SK-N-SH (cell line): ENCODE measurements around the gene MGLL. TPM values are rescaled to one million over a fixed set of nuclear protein-coding genes. Genes with fewer than 3 reads are reported as not detected.

Experiments
- CTCF ChIA-PET: fragments of 300-600, 350-600 bp; formaldehyde crosslinking; extraction: SDS; loops from one replicate; lab custom pipeline; 2021; lab: Yijun Ruan, JAX
- POLR2A ChIA-PET: fragments of 350-600 bp; sonication (Branson Sonifier 250); formaldehyde crosslinking; extraction: SDS; loops from one replicate; lab custom pipeline; 2020; ENCODE audit warnings: antibody characterized with exemption, inconsistent platforms; lab: Yijun Ruan, JAX
- DNase-seq: peaks from one replicate; pipeline ENCODE4 v3.0.0; 2012
- H2AFZ ChIP-seq: fragments of 200-600 bp; sonication (generic); 2 replicates; pipeline ENCODE4 v1.8.1; 2016; ENCODE audit warnings: antibody characterized with exemption, mild to moderate bottlenecking, low read depth
- H3F3A ChIP-seq: fragments of 200-600 bp; sonication (generic); replicated peaks from 2 replicates; pipeline ENCODE3; 2016; ENCODE audit warnings: antibody characterized with exemption, mild to moderate bottlenecking; ENCODE audit not compliant: insufficient read depth
- H3K27ac ChIP-seq, 2 experiments: fragments of 200-500 bp in 1 of 2; fragments of 200-600 bp in 1 of 2; sonication (Bioruptor generic) in 1 of 2; sonication (generic), shearing (Covaris generic) in 1 of 2; 2 replicates each; pipeline versions ENCODE4 v1.5.1 to v1.6.1; 2014 to 2016; ENCODE audit warnings: low read depth in 2 of 2, inconsistent platforms in 1 of 2, low read length in 1 of 2, mild to moderate bottlenecking in 1 of 2, mixed read lengths in 1 of 2
- H3K27me3 ChIP-seq: fragments of 200-600 bp; sonication (generic), shearing (Covaris generic); 2 replicates; pipeline ENCODE4 v1.6.1; 2016; ENCODE audit warnings: mixed run types; ENCODE audit not compliant: insufficient read depth
- H3K36me3 ChIP-seq, 2 experiments: fragments of 200-500 bp in 1 of 2; fragments of 200-600 bp in 1 of 2; sonication (Bioruptor generic) in 1 of 2; sonication (generic) in 1 of 2; replicated peaks in 1 of 2; 2 replicates each; pipeline versions ENCODE3 to v1.5.1; 2014 to 2016; ENCODE audit warnings: low read length in 1 of 2, mild to moderate bottlenecking in 1 of 2; ENCODE audit not compliant: insufficient read depth in 2 of 2, control insufficient read depth in 1 of 2
- H3K4me1 ChIP-seq, 2 experiments: fragments of 200-500 bp in 1 of 2; fragments of 200-600 bp in 1 of 2; sonication (Bioruptor generic) in 1 of 2; sonication (generic), shearing (Covaris generic) in 1 of 2; 2 replicates each; pipeline versions ENCODE4 v1.5.1 to v1.6.1; 2014 to 2016; ENCODE audit warnings: low read depth in 1 of 2, low read length in 1 of 2, mixed run types in 1 of 2; ENCODE audit not compliant: insufficient read depth in 2 of 2, control insufficient read depth in 1 of 2
- H3K4me2 ChIP-seq: fragments of 200-600 bp; sonication (generic), shearing (Covaris generic); 2 replicates; pipeline ENCODE4 v1.6.1; 2017; ENCODE audit warnings: mixed run types
- H3K4me3 ChIP-seq, 2 experiments: fragments of 200-500 bp in 1 of 2; fragments of 200-600 bp in 1 of 2; sonication (Bioruptor generic) in 1 of 2; sonication (generic), shearing (Covaris generic) in 1 of 2; 2 replicates each; pipeline versions ENCODE4 v1.5.1 to v1.8.1; 2014 to 2016; ENCODE audit warnings: low read depth in 2 of 2, inconsistent platforms in 1 of 2, low read length in 1 of 2, mild to moderate bottlenecking in 1 of 2, mixed read lengths in 1 of 2, moderate library complexity in 1 of 2
- H3K79me2 ChIP-seq: fragments of 200-600 bp; sonication (generic); 2 replicates; pipeline ENCODE4 v1.8.1; 2017; ENCODE audit warnings: mild to moderate bottlenecking; ENCODE audit not compliant: insufficient read depth
- H3K9ac ChIP-seq: fragments of 200-600 bp; sonication (generic); 2 replicates; pipeline ENCODE4 v1.6.1; 2017; ENCODE audit warnings: mixed run types
- H3K9me2 ChIP-seq: fragments of 200-600 bp; sonication (generic); 2 replicates; pipeline ENCODE4 v1.6.1; 2017; ENCODE audit warnings: mixed run types
- H3K9me3 ChIP-seq: fragments of 200-600 bp; sonication (generic); 2 replicates; pipeline ENCODE4 v1.6.1; 2017; ENCODE audit warnings: mixed run types, mild to moderate bottlenecking, moderate library complexity
- H4K20me1 ChIP-seq: fragments of 200-600 bp; sonication (generic); 2 replicates; pipeline ENCODE4 v1.6.1; 2017; ENCODE audit warnings: mild to moderate bottlenecking, mixed run types; ENCODE audit not compliant: insufficient read depth
- ELF1 ChIP-seq: IDR thresholded peaks from 2 replicates; pipeline ENCODE4 v1.4.0; 2012
- FOXJ3 ChIP-seq: sonication (generic); formaldehyde crosslinking; IDR thresholded peaks from 2 replicates; pipeline ENCODE4 v1.5.1; 2020; ENCODE audit warnings: mild to moderate bottlenecking, missing genetic modification reagents
- FOXM1 ChIP-seq: IDR thresholded peaks from 2 replicates; pipeline ENCODE4 v1.4.0; 2012; ENCODE audit warnings: low read depth, mild to moderate bottlenecking
- MEF2A ChIP-seq: IDR thresholded peaks from 2 replicates; pipeline ENCODE4 v1.4.0; 2012; ENCODE audit warnings: low read depth, borderline replicate concordance
- MXI1 ChIP-seq: IDR thresholded peaks from 2 replicates; pipeline ENCODE4 v1.6.1; 2012; ENCODE audit warnings: mild to moderate bottlenecking, low read depth, low read length, improper control_type of control experiment
- PBX3 ChIP-seq: IDR thresholded peaks from 2 replicates; pipeline ENCODE4; 2012
- REST ChIP-seq: IDR thresholded peaks from 2 replicates; pipeline ENCODE4 v1.6.1; 2012; ENCODE audit warnings: mild to moderate bottlenecking, low read depth, low read length, moderate library complexity
- TAF1 ChIP-seq: IDR thresholded peaks from 2 replicates; pipeline ENCODE4 v1.6.1; 2012; ENCODE audit warnings: low read depth, mild to moderate bottlenecking, low read length, moderate library complexity, borderline replicate concordance
- ZBTB33 ChIP-seq: IDR thresholded peaks from 2 replicates; pipeline ENCODE4 v1.4.0; 2012; ENCODE audit warnings: low read depth, borderline replicate concordance
- WGBS: methylation state at CpG from one replicate; pipeline ENCODE4 v1.1.6; 2017; ENCODE audit warnings: low lambda C conversion rate; 5-methylcytosine and 5-hydroxymethylcytosine counted together
- polyA plus RNA-seq, 3 experiments: library from polyadenylated mRNA; depleted of rRNA; stranded (reverse); fragments of >200 nt; gene quantifications; 2 replicates each; pipeline ENCODE4 v1.2.3, GENCODE V29; 2012

MGLL gene
- polyA plus RNA-seq, 1 of the 3 experiments (the other 2 are of a cell fraction), result 2.2 TPM

- TF ChIP-seq FOXJ3 (CRISPR knock-in tag), result no peak
- TF ChIP-seq TAF1, result no peak
- TF ChIP-seq ELF1, result no peak
- TF ChIP-seq REST, result no peak
- no peak for TF ChIP-seq ZBTB33
- TF ChIP-seq FOXM1, result no peak
- no peak for TF ChIP-seq PBX3
- no peak for TF ChIP-seq MXI1
- no peak for TF ChIP-seq MEF2A
- TF ChIP-seq, all 33 proteins: peak for 0
These were observed 13.9 kb upstream of the MGLL start (continued) for GRCh38 chr3:127835993-127836882.

GRCh38 chr3:127834771-127835170 lies 12.5 kb upstream of the MGLL start:
- ChIA-PET CTCF (interaction anchor here (0.6 kb wide), 1 partner anchor 8 kb away, joined by 3 read pairs; no protein-coding TSS in a partner anchor), POLR2A (no interaction called here)
- H3K79me2 ChIP-seq, result no peaks in the 10 kb centered on the region
- 87% methylated on average over 4 of the region's 4 CpGs for WGBS
- H3K36me3 ChIP-seq, result no peaks in the 10 kb centered on the region
- H3F3A ChIP-seq, result peaks cover 1% of the 10 kb centered on the region
- H3K9me2 ChIP-seq, result no peaks in the 10 kb centered on the region
- no peak overlapping the region for H3K9ac ChIP-seq
- H3K9me3 ChIP-seq, result peaks cover 3% of the 10 kb centered on the region; the same call in 1 of the 2 replicates
- TF ChIP-seq MEF2A, result no peak
- H2AFZ ChIP-seq, result no peak overlapping the region
- no peak overlapping the region for H3K27ac ChIP-seq
- H4K20me1 ChIP-seq, result no peaks in the 10 kb centered on the region
- DNase-seq, result no peak
- H3K4me1 ChIP-seq, result no peaks in the 10 kb centered on the region
- peaks cover 8% of the 10 kb centered on the region; the same call in 1 of the 2 replicates for H3K27me3 ChIP-seq
- no peak overlapping the region for H3K4me2 ChIP-seq
- no peak overlapping the region for H3K4me3 ChIP-seq
